ENCODE measurements around the gene PARG.

DNA sequence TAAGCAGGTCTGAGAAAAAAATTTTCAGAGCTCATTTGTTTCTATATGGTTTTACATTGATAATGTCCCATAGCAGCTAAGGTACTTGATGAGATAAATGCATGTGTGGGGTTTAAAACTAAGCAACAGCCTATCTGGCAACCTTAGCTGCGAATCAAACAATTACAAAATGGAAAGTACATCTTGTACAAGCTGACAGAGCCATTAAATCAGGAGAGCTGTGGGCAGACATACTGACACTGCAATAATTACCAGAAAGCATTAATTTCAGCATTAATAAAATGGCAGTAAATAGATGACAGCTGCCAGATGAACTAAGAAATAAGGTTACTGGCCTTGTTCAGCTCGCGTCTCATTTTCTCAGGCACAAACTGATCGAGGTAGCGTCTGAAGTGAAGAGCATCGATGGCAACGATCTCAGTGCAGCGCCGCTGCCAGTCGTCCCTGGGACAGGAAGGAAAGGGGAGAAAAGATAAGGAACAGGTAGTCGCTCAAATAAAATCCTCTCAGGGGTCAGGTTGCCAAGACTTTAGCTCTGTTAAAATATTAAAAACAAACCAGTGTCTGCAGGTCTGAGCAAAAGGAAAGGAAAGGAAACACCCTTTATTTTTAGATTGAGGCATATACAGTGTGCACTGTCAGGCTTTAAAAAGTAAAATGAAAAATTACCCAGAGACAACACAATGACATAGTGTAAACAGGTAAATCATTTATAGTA lies 100.1 kb downstream of the PARG start:
- no peak for TF ChIP-seq CTCF (IDR thresholded peaks at IDR 0.05)
- no peak for TF ChIP-seq POLR2A (IDR thresholded peaks at IDR 0.05)
